Esophagus (tissue), 2 donors: ENCODE measurements around the gene KRTAP2-4. TPM values are rescaled to one million over a fixed set of nuclear protein-coding genes. Genes with fewer than 3 reads are reported as not detected.
"Not testable (repeated sequence)": the region's sequence is repeated elsewhere in the genome, so short reads cannot be mapped to it uniquely, and the experiment has no call there.

Experiments used
- H3K27ac ChIP-seq, 2 donors: one replicate each; pipeline ENCODE4 v1.5.1; 2013; ENCODE audit warnings: low read depth in 2 of 2, mild to moderate bottlenecking in 2 of 2, inconsistent platforms in 1 of 2, low read length in 1 of 2, moderate library complexity in 1 of 2
- H3K27me3 ChIP-seq, 2 donors: one replicate each; pipeline ENCODE4 v1.6.1; 2013; ENCODE audit warnings: low read length in 2 of 2, control low read depth in 1 of 2, mild to moderate bottlenecking in 1 of 2; ENCODE audit not compliant: insufficient read depth in 2 of 2, control insufficient read depth in 1 of 2
- H3K36me3 ChIP-seq, 2 donors: one replicate each; pipeline ENCODE4 v1.6.1; 2013; ENCODE audit warnings: low read length in 1 of 2; ENCODE audit not compliant: control insufficient read depth in 2 of 2, insufficient read depth in 2 of 2
- H3K4me1 ChIP-seq, 2 donors: one replicate each; pipeline ENCODE4 v1.6.1; 2013; ENCODE audit warnings: low read length in 1 of 2; ENCODE audit not compliant: control insufficient read depth in 2 of 2, insufficient read depth in 2 of 2
- H3K4me3 ChIP-seq, 2 donors: one replicate each; pipeline ENCODE4 v1.5.1; 2013; ENCODE audit warnings: low read length in 2 of 2, mild to moderate bottlenecking in 2 of 2, low read depth in 1 of 2, moderate library complexity in 1 of 2
- H3K9me3 ChIP-seq, 2 donors: one replicate each; pipeline ENCODE4 v1.6.1; 2013; ENCODE audit warnings: mild to moderate bottlenecking in 2 of 2, low read depth in 1 of 2, low read length in 1 of 2, moderate library complexity in 1 of 2; ENCODE audit not compliant: control insufficient read depth in 2 of 2, insufficient read depth in 1 of 2
- WGBS, 2 donors: extraction: QIAGEN DNeasy Blood & Tissue Kit; methylation state at CpG; one replicate each; pipeline ENCODE4 v1.1.7; 2013; 5-methylcytosine and 5-hydroxymethylcytosine counted together
- polyA plus RNA-seq, 2 donors: library from polyadenylated mRNA; stranded (reverse); fragments of 200-250 nt; gene quantifications; one replicate each; pipeline ENCODE4 v1.2.3, GENCODE V29; 2013
- donor health status: healthy with polysubstance abuse.
- donor health status: Bipolar disorder and iron deficiency.

The KRTAP2-4 gene
- polyA plus RNA-seq, 2 donors: not detected

- H3K9me3 ChIP-seq: no peaks in the 10 kb centered on the region
- WGBS, 2 donors: 90 to 94% methylated on average over 2 of the region's 2 CpGs
- H3K27ac ChIP-seq: no peak overlapping the region
- no peaks in the 10 kb centered on the region for H3K36me3 ChIP-seq
- H3K4me3 ChIP-seq: no peak overlapping the region
- no peaks in the 10 kb centered on the region for H3K27me3 ChIP-seq
- peaks cover 0 to 2% of the 10 kb centered on the region in 2 donors for H3K4me1 ChIP-seq
These were observed 8.0 kb upstream of the KRTAP2-4 start for GRCh38 chr17:41073676-41074075.

GRCh38 chr17:41071606-41072360 lies 6.1 kb upstream of the KRTAP2-4 start:
- Histone ChIP-seq H3K4me1 (peaks cover 0 to 2% of the 10 kb centered on the region in 2 donors), H3K27me3 (no peaks in the 10 kb centered on the region), H3K4me3 (no peak overlapping the region), H3K27ac (no peak overlapping the region), H3K9me3 (no peaks in the 10 kb centered on the region), H3K36me3 (no peaks in the 10 kb centered on the region)
- WGBS, 2 donors: 88% methylated on average over 5 of the region's 5 CpGs

GRCh38 chr17:41069031-41069430 lies 3.4 kb upstream of the KRTAP2-4 start:
- Histone ChIP-seq H3K9me3 (no peaks in the 10 kb centered on the region), H3K36me3 (no peaks in the 10 kb centered on the region), H3K27ac (no peak overlapping the region), H3K27me3 (no peaks in the 10 kb centered on the region), H3K4me3 (no peak overlapping the region), H3K4me1 (peaks cover 0 to 2% of the 10 kb centered on the region in 2 donors)
- 82 to 86% methylated on average over 3 of the region's 3 CpGs for WGBS, 2 donors

- Histone ChIP-seq H3K27ac (no peak overlapping the region), H3K27me3 (no peaks in the 10 kb centered on the region), H3K9me3 (no peaks in the 10 kb centered on the region), H3K36me3 (no peaks in the 10 kb centered on the region), H3K4me1 (peaks cover 0 to 2% of the 10 kb centered on the region in 2 donors), H3K4me3 (no peak overlapping the region)
These were observed 1.6 kb upstream of the KRTAP2-4 start for GRCh38 chr17:41067281-41067680.

GRCh38 chr17:41065016-41065689 lies 526 bp downstream of the KRTAP2-4 start:
- not testable (repeated sequence) for H3K4me1 ChIP-seq, H3K9me3 ChIP-seq, H3K4me3 ChIP-seq, H3K27ac ChIP-seq, H3K36me3 ChIP-seq, H3K27me3 ChIP-seq
- 70% methylated on average over 6 to 7 of the region's 16 CpGs for WGBS, 2 donors

- Histone ChIP-seq H3K4me1 (no peaks in the 10 kb centered on the region), H3K27ac (no peak overlapping the region), H3K9me3 (no peaks in the 10 kb centered on the region), H3K4me3 (no peak overlapping the region), H3K36me3 (no peaks in the 10 kb centered on the region), H3K27me3 (no peaks in the 10 kb centered on the region)
- 76 to 88% methylated on average over 1 of the region's 1 CpG for WGBS, 2 donors
These were observed 1.4 kb downstream of the KRTAP2-4 start for GRCh38 chr17:41064301-41064700.

GRCh38 chr17:41063449-41063848 lies 2.2 kb downstream of the KRTAP2-4 start:
- H3K4me1 ChIP-seq: no peaks in the 10 kb centered on the region
- no peaks in the 10 kb centered on the region for H3K9me3 ChIP-seq
- no peak overlapping the region for H3K4me3 ChIP-seq
- no peaks in the 10 kb centered on the region for H3K36me3 ChIP-seq
- no peaks in the 10 kb centered on the region for H3K27me3 ChIP-seq
- WGBS, 2 donors: 75 to 76% methylated on average over 4 of the region's 4 CpGs
- no peak overlapping the region for H3K27ac ChIP-seq

GRCh38 chr17:41061964-41062363 lies 3.7 kb downstream of the KRTAP2-4 start:
- Histone ChIP-seq H3K9me3 (no peaks in the 10 kb centered on the region), H3K27ac (no peak overlapping the region), H3K27me3 (no peaks in the 10 kb centered on the region), H3K36me3 (no peaks in the 10 kb centered on the region), H3K4me1 (no peaks in the 10 kb centered on the region), H3K4me3 (no peak overlapping the region)
- 63 to 70% methylated on average over 1 of the region's 1 CpG for WGBS, 2 donors

- Histone ChIP-seq H3K9me3 (no peaks in the 10 kb centered on the region), H3K4me1 (no peaks in the 10 kb centered on the region), H3K27ac (no peak within 1 kb of the TSS), H3K27me3 (no peaks in the 10 kb centered on the region), H3K4me3 (no peak within 1 kb of the TSS), H3K36me3 (no peaks in the 10 kb centered on the region)
- WGBS, 2 donors: 62 to 76% methylated on average over 6 of the region's 6 CpGs
These were observed 5.6 kb downstream of the KRTAP2-4 start, which contains the start of gene KRTAP2-3 for GRCh38 chr17:41060052-41060604. Gene KRTAP2-3, minus strand, starts transcription at chr17:41060114. Its CDS starts 64 bp downstream, at chr17:41060050.
